GM18861 (cell line): ENCODE results near the gene CECR2.

Experiments
- ATAC-seq: cut with Tn5 transposase; IDR thresholded peaks from one replicate; pipeline ENCODE4 v1.9.1; 2021; ENCODE audit not compliant: unreplicated experiment

CECR2 gene

DNA sequence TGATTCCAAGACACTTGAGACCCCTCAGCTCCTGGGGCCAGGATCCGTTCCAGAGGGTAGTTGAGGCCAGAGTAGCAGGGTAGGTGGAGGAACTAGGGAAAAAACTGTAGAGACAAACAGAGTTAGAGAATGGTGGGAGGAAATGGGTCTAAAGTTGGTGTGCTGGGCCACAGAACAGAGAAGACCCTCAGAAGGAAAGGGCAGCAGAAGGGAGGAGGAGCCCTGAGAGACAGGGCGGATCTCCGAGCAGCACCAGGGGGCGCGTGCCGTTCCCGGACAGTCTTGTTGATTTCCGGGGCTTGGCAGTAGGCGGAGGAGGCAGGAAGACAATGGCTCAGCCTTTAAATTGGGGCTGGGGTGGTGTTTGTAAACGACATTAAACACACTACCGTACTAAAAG is 2.4 kb upstream of the CECR2 start:
- no peak for ATAC-seq

GRCh38 chr22:17368144-17368543 is 1.1 kb upstream of the CECR2 start:
- no peak for ATAC-seq

- ATAC-seq, result no peak
These were observed 464 bp upstream of the CECR2 start for GRCh38 chr22:17368554-17369438.

DNA sequence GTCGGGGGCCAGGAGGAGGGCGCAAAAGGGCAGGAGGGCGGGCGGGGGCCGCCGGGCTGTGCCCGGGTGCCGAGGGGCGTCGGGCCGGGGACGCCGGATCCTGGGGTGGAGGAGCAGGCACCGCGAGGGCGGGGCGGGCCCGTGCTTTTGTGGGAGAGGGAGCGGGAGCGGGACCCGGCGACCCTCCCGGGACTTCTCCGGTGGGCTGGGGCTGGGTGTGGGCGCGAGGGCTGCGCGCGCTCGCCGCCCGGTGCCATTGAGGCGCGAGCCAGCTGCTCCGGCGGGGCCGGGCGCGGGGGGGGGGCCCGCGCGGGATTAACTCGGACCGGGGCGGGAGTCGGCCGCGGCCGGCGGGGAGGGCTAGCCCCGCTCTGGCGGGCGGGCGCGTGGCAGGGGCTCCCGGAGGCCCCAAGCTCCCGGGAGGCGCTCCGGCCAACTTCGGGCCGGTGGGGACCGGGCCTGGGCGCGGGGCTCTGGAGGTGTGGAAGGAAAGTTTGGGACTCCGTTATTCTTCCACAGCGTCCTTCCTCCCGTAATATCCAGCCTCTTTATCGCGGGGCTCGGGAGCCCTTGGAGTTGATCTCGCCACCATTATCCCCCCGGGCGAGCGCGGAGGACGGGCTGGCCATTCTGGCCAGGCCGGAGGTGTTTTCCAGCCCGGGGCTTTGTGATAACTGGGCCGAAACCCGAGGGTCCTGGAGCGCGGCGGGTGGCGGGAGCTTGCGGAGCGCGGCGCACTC is 936 bp downstream of the CECR2 start:
- no peak for ATAC-seq

DNA sequence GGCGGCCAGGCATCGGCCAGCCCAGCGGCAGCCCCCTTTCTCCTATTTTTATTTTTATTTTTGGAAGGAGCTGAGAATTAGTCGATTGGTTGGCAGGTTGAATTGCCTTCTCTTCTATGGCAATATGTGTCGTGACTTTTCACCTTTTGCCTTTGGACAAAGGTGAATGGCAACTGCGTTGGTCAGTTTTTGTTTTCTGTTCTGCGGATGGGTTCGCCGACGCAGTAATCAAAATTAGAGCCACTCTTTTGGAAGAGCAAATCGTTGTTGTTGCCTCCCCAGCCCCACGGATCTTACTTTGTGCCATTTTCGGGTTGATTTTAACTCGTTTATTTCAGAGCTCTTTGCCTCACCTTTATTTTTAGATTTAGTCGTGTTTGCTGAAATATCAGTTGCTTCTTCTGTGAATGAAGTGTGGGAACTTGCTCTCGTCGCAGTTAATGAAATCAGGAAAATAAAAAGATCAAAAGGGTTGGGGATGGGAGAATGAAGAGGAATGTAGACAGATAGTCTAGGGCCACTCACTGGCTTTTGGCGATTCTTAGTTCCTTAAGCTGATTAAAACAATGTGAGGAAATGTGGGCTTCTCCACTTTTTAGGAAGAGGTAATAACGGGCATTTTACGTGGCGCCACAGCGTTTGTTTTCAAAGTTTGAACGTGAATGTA is 1.6 kb downstream of the CECR2 start:
- no peak for ATAC-seq

DNA sequence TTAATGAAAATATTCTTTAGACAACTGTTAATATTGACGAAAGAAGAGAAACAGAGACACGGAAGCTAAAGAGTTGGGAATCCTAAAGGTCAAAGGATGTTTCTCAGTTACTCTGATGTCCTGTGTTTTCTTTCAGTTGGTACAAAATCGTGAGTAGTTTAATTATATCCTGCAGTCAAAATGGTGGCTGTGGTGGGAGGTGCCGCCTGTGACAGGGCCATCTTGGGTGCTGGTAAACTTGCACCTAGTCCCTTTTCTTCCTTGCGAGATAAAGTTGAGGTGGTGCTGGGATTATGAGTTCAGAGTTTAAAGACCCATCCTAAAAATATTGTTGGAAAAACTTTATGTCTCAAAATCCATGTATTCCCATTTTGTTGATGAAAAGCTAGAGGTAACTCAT is 2.2 kb downstream of the CECR2 start:
- ATAC-seq, result no peak

GRCh38 chr22:17373855-17374254 is 4.6 kb downstream of the CECR2 start:
- ATAC-seq, result no peak

DNA sequence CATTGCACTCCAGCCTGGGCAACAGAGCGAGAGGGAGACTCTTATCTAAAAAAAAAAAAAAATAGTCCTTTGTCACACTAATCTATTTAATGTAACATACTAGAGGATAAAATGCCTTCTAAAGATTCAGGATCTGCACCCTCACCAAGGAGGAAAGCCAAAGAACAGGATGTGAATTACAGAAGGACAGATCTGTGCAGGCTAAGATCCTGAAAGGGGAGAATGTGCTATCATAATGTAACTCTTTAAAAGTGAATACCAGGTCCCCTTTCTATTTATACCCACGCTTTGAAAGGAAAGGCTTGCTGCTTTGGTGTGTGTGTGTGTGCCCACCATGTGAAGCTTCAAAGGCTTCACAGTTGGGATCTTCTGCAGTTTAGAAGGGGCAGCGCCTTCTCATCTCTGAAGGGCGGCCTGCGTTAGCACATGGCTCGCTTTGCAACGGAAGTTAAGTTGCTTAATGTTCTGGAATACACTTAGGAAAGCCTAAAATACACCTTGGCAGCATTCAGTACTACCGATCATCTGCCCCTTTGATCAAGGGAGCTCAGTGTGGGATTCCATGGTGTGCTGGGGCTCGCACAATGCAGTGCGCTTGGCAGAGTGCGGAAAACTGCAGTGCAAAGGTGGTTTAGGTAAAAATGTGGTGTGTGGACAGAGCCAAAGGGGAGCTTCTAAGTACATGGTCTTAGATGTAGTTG is 6.8 kb downstream of the CECR2 start:
- ATAC-seq, result no peak

- ATAC-seq, result no peak
These were observed 7.7 kb downstream of the CECR2 start for GRCh38 chr22:17376950-17377349.

DNA sequence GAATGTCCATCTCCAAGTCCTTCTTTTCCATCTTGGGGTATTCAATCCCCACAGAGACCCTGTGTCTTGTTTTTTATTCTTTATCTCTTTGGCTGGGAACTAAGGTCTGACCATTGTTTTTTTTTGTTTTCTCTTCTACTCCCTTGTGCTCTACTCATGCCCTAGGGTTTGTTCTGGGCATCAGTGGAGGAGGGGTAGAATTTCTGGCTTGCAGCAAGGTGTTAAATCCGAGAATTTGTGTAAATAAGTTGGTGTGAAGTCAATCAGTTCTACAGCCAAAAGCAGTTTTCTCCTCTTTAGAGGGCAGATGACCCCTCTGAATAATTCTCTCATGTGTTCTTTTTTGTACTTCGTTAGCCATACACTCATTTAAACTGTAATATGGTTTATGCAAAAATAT is 10.7 kb downstream of the CECR2 start:
- ATAC-seq, result no peak

GRCh38 chr22:17380359-17381087 is 11.3 kb downstream of the CECR2 start:
- no peak for ATAC-seq

DNA sequence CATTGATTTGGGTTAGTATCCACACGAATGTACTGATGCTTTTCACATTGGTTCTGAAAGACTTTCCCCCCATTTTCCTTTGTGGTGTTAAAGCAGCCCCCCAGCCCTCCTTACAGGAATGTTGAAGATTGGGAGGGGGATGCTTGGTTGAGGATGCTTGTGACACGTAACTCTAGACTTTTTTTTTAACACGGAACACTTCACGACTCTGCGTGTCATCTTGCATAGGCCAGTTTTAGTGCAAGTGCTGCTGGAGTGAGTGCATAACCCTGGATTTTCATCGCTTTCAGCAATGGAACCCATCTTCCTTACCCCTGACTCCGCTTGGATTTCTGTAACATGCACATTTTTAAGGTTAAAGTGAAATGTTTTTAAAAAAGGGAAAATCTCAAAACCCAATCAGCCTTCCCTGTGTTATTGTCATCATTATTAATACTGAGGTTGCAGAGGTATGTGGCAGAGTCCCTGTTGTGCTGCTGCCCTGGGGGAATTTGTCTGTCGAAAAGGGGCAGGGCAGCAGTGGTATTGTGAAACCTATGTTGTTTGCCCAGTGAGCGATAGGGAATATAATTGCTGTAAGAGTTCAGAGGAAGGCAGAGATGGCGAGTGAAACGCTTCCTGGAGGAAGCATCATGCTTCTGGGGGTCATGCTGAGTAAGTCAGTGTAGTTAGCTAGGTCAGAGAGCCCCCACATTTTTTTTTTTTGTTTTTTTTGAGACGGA is 12.1 kb downstream of the CECR2 start:
- no peak for ATAC-seq

DNA sequence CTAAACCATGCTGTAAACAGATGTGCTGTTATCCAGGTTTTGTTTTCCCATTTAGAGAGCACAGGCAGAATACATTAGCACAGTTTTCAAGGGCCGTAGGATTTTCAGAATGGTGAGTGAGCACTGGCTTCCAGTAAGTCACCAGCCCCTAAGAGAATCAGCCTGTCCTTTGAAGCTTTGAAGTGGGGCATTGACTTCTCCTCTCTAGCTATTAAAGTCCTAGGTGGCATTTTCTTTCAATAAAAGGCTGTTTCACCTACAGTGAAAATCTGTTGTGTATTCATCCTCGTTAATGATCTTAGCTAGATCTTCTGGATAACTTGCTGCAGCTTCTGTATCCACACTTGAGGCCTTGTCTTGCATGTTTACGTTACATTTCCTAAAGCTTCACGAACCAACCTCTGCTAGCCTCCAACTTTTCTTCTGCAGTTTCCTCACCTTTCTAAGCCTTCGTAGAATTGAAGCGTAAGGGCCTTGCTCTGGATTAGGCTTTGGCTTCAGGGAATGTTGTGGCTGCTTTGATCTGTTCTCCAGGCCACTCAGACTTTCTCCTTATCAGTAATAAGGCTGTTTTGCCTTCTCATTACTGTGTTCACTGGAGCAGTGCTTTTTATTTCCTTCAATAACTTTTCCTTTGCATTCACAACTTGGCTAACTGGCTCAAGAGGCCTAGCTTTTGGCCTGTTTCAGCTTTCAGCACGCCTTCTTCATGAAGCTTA is 15.5 kb downstream of the CECR2 start:
- ATAC-seq, result no peak

DNA sequence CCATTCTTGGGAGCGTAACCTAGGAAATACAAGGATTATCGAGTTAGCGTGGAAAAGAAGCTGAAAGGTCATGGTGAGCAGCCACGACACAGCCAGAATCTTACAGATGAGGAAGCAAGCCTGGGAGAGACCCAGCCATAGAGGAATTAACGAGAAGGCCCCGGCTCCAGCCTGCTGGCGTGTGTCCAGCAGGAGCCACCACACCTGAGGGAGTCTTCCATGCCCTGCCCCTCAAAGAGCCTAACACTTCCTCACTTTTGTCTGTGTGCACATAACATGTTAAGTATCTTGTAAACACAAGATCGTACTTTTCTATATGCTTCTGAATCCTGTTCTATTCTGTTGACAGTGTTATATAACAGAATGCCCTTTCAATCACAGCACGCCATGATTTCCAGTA is 18.1 kb downstream of the CECR2 start:
- no peak for ATAC-seq

DNA sequence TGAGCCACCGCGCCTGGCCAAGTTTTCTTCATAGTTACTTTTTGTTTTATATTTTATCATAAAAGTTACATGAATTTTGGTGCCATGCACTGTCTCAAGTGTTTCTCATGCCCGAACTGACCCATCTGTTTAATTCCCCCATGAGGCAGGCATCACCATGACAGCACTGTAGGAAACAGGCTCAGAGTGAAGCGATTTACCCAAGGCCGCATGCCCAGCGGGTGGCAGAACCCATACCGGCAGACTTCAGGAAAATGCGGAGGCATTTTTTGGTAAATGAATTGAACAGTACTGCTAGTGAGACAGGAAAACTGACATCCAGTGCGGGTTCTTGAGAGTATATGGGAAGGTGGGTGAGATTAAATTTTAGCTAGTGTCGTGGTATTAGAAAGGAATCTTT is 19.0 kb downstream of the CECR2 start:
- ATAC-seq, result no peak

GRCh38 chr22:17390087-17390486 is 20.8 kb downstream of the CECR2 start:
- no peak for ATAC-seq

DNA sequence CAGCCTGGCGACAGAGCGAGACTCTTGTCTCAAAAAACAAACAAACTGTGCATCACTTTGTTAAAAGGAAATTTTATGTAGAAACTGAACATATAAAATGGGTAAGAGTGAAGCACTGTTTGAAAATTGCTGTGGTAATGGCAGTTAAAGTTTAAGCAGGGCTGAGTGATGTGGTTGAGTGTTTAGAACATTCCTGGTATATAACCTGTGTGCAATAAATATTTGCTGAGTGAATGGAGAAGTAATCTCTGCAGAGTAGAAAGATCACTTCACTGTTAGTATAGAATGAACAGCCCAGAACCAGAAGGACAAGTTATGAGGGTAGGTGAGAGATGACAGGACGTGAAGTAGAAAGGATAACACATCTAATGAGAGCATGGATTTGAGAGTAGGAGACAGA is 27.3 kb downstream of the CECR2 start:
- no peak for ATAC-seq

DNA sequence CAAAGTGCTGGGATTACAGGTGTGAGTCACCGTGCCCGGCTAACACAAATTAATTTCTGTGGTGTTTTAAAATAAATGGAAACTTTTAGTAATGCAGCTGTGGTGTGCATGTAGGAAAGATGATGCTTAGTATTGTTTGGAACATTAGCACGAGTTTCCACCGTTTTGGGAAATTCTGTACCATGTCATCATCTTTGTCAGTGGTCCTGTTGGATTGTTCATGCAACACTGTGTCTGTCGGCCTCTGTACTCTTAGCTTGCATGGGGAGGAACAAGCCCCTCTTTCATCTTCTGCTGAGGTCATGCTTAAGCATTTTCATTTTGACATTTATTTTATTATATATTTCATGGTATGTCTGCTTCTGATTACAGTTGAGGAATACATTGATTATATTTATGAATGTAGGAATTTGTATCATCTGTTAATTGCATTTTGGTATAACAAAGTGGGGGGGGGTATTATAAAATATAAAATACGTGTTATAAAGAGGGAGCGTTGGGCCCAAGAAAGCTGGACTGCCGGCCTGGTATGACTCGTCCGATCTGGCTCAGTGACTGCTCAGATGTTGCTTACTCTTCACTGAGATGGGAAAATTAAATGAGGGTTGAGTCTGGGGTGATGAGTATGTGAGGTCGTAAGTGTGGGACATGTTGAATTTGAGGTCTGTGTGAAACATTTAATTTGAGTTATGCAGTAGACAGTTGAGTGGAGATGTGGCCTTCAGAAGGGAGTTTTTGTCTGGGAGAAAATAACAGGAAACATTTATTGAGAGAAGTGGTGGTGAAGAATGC is 28.7 kb downstream of the CECR2 start:
- no peak for ATAC-seq
